IPS-18c (cell line): Measurements from ENCODE around the gene ENDOV.

Experiments used
- H3K4me3 ChIP-seq: 2 replicates; pipeline ENCODE4 v1.7.0; 2013; ENCODE audit warnings: low read depth, mild to moderate bottlenecking, low read length, moderate library complexity; ENCODE audit not compliant: insufficient read depth
- H3K9me3 ChIP-seq: one replicate; pipeline ENCODE4 v1.6.1; 2013; ENCODE audit warnings: mild to moderate bottlenecking, low read length, moderate library complexity; ENCODE audit not compliant: control insufficient read depth, insufficient read depth

The ENDOV gene

GRCh38 chr17:80478487-80479245, 63.7 kb downstream of the ENDOV start:
- Histone ChIP-seq H3K9me3 (no peaks in the 10 kb centered on the region), H3K4me3 (peak overlapping the region; percentile 31; the same call in 1 of the 2 replicates)

- no peak overlapping the region for H3K4me3 ChIP-seq
- no peaks in the 10 kb centered on the region for H3K9me3 ChIP-seq
Observed at GRCh38 chr17:80479246-80479566, 64.2 kb downstream of the ENDOV start.

- no peak overlapping the region for H3K4me3 ChIP-seq
- H3K9me3 ChIP-seq, result no peaks in the 10 kb centered on the region
Observed at GRCh38 chr17:80480248-80480647, 65.3 kb downstream of the ENDOV start.

- H3K9me3 ChIP-seq, result no peaks in the 10 kb centered on the region
- H3K4me3 ChIP-seq, result no peak overlapping the region
Observed at GRCh38 chr17:80481284-80482057, 66.5 kb downstream of the ENDOV start.

- no peak overlapping the region for H3K4me3 ChIP-seq
- no peaks in the 10 kb centered on the region for H3K9me3 ChIP-seq
Observed at GRCh38 chr17:80482058-80482318, 67.0 kb downstream of the ENDOV start.

GRCh38 chr17:80482555-80483308, 67.8 kb downstream of the ENDOV start:
- Histone ChIP-seq H3K9me3 (no peaks in the 10 kb centered on the region), H3K4me3 (no peak overlapping the region)

- Histone ChIP-seq H3K9me3 (no peaks in the 10 kb centered on the region), H3K4me3 (no peak overlapping the region)
Observed at GRCh38 chr17:80485846-80486245, 70.9 kb downstream of the ENDOV start.

- H3K9me3 ChIP-seq, result no peaks in the 10 kb centered on the region
- no peak overlapping the region for H3K4me3 ChIP-seq
Observed at GRCh38 chr17:80486692-80487091, 71.7 kb downstream of the ENDOV start.

GRCh38 chr17:80487511-80487910, 72.5 kb downstream of the ENDOV start:
- Histone ChIP-seq H3K4me3 (no peak overlapping the region), H3K9me3 (no peaks in the 10 kb centered on the region)
